Measurements from ENCODE around the gene NFRKB. TPM values are rescaled to one million over a fixed set of nuclear protein-coding genes. Genes with fewer than 3 reads are reported as not detected.

NFRKB gene
- total and polyA plus RNA-seq, 9 donors: 15.3 to 33.9 (median 27.4) TPM

DNA sequence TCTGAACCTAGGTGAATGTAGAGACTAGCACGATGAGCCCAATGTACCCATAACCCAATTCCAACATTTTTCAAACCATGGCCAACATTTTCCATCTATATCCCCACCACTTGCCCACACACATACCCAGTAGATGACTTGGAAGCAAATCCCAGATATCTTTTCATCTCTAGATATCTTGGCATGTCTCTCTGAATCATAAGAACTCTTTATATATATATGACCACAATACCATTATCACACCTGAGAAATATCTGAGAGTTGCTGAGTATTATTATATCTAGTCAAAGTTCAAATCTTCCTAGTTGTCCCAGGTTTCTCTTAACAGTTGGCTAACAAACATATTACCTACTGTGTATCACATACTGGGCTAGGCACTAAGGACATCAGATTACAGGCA lies 37.9 kb upstream of the NFRKB start:
- H3K4me3 ChIP-seq: no peak overlapping the region
- intact Hi-C loops (cut with DNase I): no loop called here
- H3K27ac ChIP-seq: no peak overlapping the region
- no peaks in the 10 kb centered on the region for H3K9me3 ChIP-seq
- peaks cover 1% of the 10 kb centered on the region for H3K4me1 ChIP-seq (ENCODE audit: insufficient read depth)
- H3K27me3 ChIP-seq: no peaks in the 10 kb centered on the region
- WGBS, 3 donors: 95 to 98% (median 95%) methylated on average over 1 of the region's 1 CpG
- DNase-seq: no peak
- H3K36me3 ChIP-seq: no peaks in the 10 kb centered on the region
- TF ChIP-seq POLR2A (IDR thresholded peaks at IDR 0.05) (no peak), EP300 (IDR thresholded peaks at IDR 0.05) (no peak)
- TF ChIP-seq, protein P1, sequence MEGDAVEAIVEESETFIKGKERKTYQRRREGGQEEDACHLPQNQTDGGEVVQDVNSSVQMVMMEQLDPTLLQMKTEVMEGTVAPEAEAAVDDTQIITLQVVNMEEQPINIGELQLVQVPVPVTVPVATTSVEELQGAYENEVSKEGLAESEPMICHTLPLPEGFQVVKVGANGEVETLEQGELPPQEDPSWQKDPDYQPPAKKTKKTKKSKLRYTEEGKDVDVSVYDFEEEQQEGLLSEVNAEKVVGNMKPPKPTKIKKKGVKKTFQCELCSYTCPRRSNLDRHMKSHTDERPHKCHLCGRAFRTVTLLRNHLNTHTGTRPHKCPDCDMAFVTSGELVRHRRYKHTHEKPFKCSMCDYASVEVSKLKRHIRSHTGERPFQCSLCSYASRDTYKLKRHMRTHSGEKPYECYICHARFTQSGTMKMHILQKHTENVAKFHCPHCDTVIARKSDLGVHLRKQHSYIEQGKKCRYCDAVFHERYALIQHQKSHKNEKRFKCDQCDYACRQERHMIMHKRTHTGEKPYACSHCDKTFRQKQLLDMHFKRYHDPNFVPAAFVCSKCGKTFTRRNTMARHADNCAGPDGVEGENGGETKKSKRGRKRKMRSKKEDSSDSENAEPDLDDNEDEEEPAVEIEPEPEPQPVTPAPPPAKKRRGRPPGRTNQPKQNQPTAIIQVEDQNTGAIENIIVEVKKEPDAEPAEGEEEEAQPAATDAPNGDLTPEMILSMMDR (IDR thresholded peaks at IDR 0.05): no peak

DNA sequence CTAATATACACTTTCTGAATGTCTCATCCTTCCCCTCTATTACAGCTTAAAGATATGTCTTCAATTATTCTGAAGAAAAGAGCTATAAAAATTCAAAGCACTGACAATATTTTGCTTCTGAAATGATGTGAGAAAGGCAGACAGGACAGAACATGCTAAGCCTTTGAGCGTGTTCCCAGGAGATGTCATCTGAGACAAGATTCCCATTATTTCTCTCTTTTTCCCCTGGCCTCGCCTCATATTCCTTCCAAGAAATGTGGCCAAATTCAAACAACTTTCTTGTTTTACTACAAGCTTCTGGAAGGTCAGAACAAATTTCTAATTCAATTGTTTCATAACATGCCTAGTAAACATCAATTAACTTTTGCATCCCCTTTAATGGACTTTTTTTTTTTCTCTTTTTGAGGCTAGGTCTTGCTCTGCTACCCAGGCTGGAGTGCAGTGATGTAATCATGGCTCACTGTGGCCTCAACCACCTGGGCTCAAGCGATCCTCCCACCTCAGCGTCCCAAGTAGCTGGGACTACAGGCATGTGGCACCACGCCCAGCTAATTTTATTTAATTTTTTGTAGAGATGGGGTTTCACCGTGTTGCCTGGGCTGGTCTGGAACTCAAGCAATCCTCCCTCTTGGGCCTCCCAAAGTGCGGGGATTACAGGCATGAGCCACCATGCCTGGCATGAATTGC lies 37.1 kb upstream of the NFRKB start:
- Histone ChIP-seq H3K27me3 (no peaks in the 10 kb centered on the region), H3K4me1 (ENCODE audit: insufficient read depth) (peaks cover 1% of the 10 kb centered on the region), H3K9me3 (no peaks in the 10 kb centered on the region), H3K4me3 (no peak overlapping the region), H3K36me3 (no peaks in the 10 kb centered on the region), H3K27ac (no peak overlapping the region)
- TF ChIP-seq, protein P1 (IDR thresholded peaks at IDR 0.05): no peak
- TF ChIP-seq EP300 (IDR thresholded peaks at IDR 0.05): no peak
- TF ChIP-seq POLR2A (IDR thresholded peaks at IDR 0.05): no peak
- no peak for DNase-seq
- intact Hi-C loops (cut with DNase I): no loop called here
- 77 to 89% (median 87%) methylated on average over 7 of the region's 7 CpGs for WGBS, 3 donors

DNA sequence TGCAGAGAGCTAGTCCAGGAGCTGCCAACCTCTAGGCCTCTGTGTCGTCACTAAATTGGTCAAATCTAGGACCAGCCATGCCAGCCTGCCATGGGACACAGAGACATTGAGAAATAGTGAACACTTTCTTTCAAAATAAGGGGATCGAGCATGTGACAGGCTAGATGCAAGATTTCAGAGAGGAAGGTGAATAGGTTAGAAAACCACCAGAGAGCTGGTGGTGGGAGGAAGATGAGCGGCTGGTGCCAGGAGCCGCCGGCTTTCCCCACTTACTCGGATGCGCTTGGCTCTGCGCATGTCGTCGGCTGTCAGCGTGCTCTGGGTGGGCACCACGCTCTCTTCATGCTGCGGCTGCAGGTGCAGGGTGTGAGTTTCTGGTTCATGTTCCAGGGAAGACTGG lies 35.4 kb upstream of the NFRKB start:
- H3K27me3 ChIP-seq: no peaks in the 10 kb centered on the region
- H3K4me3 ChIP-seq: no peak overlapping the region
- H3K27ac ChIP-seq: no peak overlapping the region
- H3K9me3 ChIP-seq: no peaks in the 10 kb centered on the region
- no peak for DNase-seq
- WGBS, 3 donors: 91 to 97% (median 94%) methylated on average over 13 of the region's 13 CpGs
- intact Hi-C loops (cut with DNase I): no loop called here
- H3K4me1 ChIP-seq (ENCODE audit: insufficient read depth): peaks cover 1% of the 10 kb centered on the region
- no peaks in the 10 kb centered on the region for H3K36me3 ChIP-seq
- TF ChIP-seq EP300 (IDR thresholded peaks at IDR 0.05) (no peak), POLR2A (IDR thresholded peaks at IDR 0.05) (no peak)
- TF ChIP-seq, protein P1 (IDR thresholded peaks at IDR 0.05): no peak

DNA sequence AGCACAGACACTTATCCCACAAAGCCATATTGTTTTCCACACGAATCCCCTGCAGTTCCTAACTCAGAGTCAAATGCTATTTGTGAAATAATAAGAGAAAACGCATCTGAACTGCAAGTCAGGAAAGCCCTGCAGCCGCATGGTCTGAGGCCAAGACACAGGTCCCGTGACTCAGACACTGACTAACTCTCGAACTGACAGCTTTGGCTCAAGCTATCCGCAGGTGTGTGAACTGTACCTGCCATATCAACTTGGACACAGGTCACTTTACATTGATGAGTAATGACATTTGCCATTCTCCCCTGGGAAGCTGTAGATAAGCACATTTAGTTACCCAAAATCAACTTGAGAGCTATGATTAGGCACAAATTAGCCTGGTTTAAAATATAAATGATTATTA lies 34.9 kb upstream of the NFRKB start:
- peaks cover 1% of the 10 kb centered on the region for H3K4me1 ChIP-seq (ENCODE audit: insufficient read depth)
- WGBS, 3 donors: 89 to 92% (median 91%) methylated on average over 6 of the region's 6 CpGs
- no peaks in the 10 kb centered on the region for H3K9me3 ChIP-seq
- intact Hi-C loops (cut with DNase I): no loop called here
- no peak for TF ChIP-seq EP300 (IDR thresholded peaks at IDR 0.05)
- TF ChIP-seq, protein P1 (IDR thresholded peaks at IDR 0.05): no peak
- no peak for TF ChIP-seq POLR2A (IDR thresholded peaks at IDR 0.05)
- H3K27ac ChIP-seq: no peak overlapping the region
- H3K4me3 ChIP-seq: no peak overlapping the region
- DNase-seq: no peak
- H3K36me3 ChIP-seq: no peaks in the 10 kb centered on the region
- no peaks in the 10 kb centered on the region for H3K27me3 ChIP-seq
